Activated CD8-positive, alpha-beta T cell treated with anti-CD3 and anti-CD28 coated beads for 36 hours (primary cell): ENCODE results near the gene AUTS2. TPM values are rescaled to one million over a fixed set of nuclear protein-coding genes. Genes with fewer than 3 reads are reported as not detected.

Experiments used
- ATAC-seq: fragments of 200-7000 bp; cut with Tn5 transposase; one replicate; pipeline ENCODE4 v1.10.0; 2021; ENCODE audit warnings: mild to moderate bottlenecking, moderate library complexity
- CTCF ChIA-PET: fragments of 350-600 bp; sonication (Branson Sonifier 250); formaldehyde crosslinking; loops from one replicate; lab custom pipeline; 2021; ENCODE audit warnings: antibody characterized with exemption; lab: Charles Lee
- POLR2A ChIA-PET: fragments of 350-600 bp; sonication (Branson Sonifier 250); formaldehyde crosslinking; loops from one replicate; lab custom pipeline; 2021; ENCODE audit warnings: antibody characterized with exemption; lab: Charles Lee
- DNase-seq: peaks from one replicate; pipeline ENCODE4 v3.0.0-alpha.2; 2020
- H3K27ac Mint-ChIP-seq: one replicate; pipeline ENCODE4 v1.8.0; 2021; ENCODE audit warnings: mild to moderate bottlenecking, mixed read lengths
- H3K27me3 Mint-ChIP-seq: one replicate; pipeline ENCODE4 v1.8.0; 2021; ENCODE audit warnings: mixed read lengths
- H3K36me3 Mint-ChIP-seq: one replicate; pipeline ENCODE4 v1.8.0; 2021; ENCODE audit warnings: low read depth, mixed read lengths
- H3K4me1 Mint-ChIP-seq: one replicate; pipeline ENCODE4 v1.8.0; 2021; ENCODE audit warnings: low read depth, mixed read lengths
- H3K4me3 Mint-ChIP-seq: one replicate; pipeline ENCODE4 v1.8.0; 2021; ENCODE audit warnings: mild to moderate bottlenecking, moderate library complexity, mixed read lengths
- H3K9me3 Mint-ChIP-seq: one replicate; pipeline ENCODE4 v1.8.0; 2021; ENCODE audit warnings: mixed read lengths
- intact Hi-C: fragments of 100-400 bp; cut with micrococcal nuclease; formaldehyde crosslinking; loops from one replicate; pipeline ENCODE4 v1.10.0; 2022
- total RNA-seq, 2 experiments: library from RNA; stranded (reverse); gene quantifications; one replicate each; pipeline ENCODE4 v1.2.3, GENCODE V29; 2021
- TF ChIP-seq, protein P1 (sequence below): fragments of 200-600 bp; IDR thresholded peaks from one replicate; pipeline ENCODE4 v1.8.0; 2022; ENCODE audit warnings: antibody characterized with exemption, mild to moderate bottlenecking

AUTS2 gene
- total RNA-seq, 2 experiments from 2014 or later: 3.1 to 3.3 TPM

DNA sequence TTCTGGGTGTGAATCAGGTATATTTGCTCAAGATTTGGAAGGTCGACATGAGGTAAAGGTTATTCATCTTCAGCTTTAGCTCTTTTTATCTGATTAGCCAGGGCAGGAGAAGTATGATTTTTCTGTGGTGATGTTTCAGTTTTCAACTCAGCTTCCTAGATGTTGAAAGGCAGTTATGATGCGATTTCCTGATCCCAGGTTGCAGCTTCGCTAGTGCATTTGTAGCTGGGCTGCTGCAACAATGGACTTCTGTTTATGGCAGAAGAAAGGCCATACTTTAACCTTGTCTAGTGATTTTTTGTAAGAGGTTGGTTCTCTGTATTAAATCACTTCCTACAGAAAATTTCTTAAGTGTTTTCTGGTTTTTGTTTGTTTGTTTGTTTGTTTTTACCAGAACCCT is 619.3 kb downstream of the AUTS2 start:
- Mint-ChIP-seq H3K4me1 (peaks cover 8% of the 10 kb centered on the region), H3K4me3 (no peak overlapping the region), H3K9me3 (no peaks in the 10 kb centered on the region), H3K27ac (no peak overlapping the region), H3K27me3 (no peaks in the 10 kb centered on the region), H3K36me3 (no peaks in the 10 kb centered on the region)
- POLR2A ChIA-PET: no interaction called here
- no peak for ATAC-seq
- DNase-seq: no peak
- intact Hi-C loops: no loop called here
- CTCF ChIA-PET: no interaction called here
- TF ChIP-seq, protein P1, sequence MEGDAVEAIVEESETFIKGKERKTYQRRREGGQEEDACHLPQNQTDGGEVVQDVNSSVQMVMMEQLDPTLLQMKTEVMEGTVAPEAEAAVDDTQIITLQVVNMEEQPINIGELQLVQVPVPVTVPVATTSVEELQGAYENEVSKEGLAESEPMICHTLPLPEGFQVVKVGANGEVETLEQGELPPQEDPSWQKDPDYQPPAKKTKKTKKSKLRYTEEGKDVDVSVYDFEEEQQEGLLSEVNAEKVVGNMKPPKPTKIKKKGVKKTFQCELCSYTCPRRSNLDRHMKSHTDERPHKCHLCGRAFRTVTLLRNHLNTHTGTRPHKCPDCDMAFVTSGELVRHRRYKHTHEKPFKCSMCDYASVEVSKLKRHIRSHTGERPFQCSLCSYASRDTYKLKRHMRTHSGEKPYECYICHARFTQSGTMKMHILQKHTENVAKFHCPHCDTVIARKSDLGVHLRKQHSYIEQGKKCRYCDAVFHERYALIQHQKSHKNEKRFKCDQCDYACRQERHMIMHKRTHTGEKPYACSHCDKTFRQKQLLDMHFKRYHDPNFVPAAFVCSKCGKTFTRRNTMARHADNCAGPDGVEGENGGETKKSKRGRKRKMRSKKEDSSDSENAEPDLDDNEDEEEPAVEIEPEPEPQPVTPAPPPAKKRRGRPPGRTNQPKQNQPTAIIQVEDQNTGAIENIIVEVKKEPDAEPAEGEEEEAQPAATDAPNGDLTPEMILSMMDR: no peak

DNA sequence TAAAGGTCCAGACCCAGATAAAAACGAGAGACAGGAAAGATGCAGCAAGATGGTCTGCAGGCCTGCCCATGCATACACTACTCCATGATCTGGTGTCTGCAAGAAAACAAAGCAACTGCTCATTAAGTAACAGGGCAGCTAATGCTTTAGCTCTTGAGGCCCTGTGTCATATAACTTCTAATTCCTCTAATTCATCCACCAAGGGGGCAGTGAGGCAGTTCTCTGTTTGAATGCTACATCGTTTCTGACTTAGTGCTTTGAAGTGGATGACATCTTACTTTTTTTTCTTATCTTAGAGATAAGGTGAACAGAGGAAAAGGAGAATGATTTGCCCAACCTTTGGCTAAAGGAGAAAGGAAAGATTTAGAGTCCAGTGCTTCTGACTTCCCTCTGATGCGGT is 619.7 kb downstream of the AUTS2 start:
- Mint-ChIP-seq H3K36me3 (no peaks in the 10 kb centered on the region), H3K27me3 (no peaks in the 10 kb centered on the region), H3K4me1 (peaks cover 8% of the 10 kb centered on the region), H3K9me3 (no peaks in the 10 kb centered on the region), H3K27ac (no peak overlapping the region), H3K4me3 (no peak overlapping the region)
- DNase-seq (no peak), ATAC-seq (no peak)
- CTCF ChIA-PET: no interaction called here
- TF ChIP-seq, protein P1: no peak
- intact Hi-C loops: no loop called here
- POLR2A ChIA-PET: no interaction called here

DNA sequence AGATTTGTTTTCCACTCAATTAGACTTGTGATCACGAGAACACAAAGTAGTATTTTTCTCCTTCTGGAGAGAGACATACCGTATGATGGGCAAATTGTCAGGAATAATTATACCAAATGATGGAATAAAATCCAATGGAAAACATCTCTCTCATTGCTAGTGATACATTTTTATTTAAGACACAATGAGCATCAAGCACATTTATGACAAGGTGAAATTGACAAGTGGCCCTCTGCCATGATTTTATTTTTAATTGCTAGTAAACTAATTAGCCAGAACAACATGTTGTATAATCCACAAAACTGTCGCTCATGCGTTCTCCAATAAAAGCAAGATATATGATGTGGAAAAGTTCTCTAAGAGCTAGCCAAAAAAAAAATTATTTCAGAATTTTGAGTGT is 620.8 kb downstream of the AUTS2 start:
- DNase-seq (no peak), ATAC-seq (no peak)
- TF ChIP-seq, protein P1: no peak
- intact Hi-C loops: no loop called here
- POLR2A ChIA-PET: no interaction called here
- no peak overlapping the region for H3K4me3 Mint-ChIP-seq
- no peak overlapping the region for H3K27ac Mint-ChIP-seq
- no peaks in the 10 kb centered on the region for H3K36me3 Mint-ChIP-seq
- H3K9me3 Mint-ChIP-seq: no peaks in the 10 kb centered on the region
- CTCF ChIA-PET: no interaction called here
- H3K27me3 Mint-ChIP-seq: no peaks in the 10 kb centered on the region
- peaks cover 8% of the 10 kb centered on the region for H3K4me1 Mint-ChIP-seq

DNA sequence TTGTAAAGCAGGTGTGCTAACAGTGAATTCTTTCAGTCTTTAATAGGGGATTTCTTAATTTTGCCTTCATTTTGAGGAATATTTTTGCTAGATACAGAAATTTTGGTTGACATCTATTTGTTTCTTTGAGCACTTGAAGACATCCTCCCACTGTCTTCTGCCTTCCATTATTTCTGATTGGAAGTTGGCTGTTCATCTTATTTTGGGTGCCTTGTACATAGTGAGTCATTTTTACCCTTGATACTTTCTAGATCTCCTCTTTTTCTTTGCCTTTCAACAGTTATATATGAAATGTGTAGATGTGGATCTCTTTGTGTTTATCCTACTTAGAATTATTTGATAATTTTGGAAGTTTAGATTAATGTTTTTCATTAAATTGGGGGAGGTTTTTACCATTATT is 631.0 kb downstream of the AUTS2 start:
- Mint-ChIP-seq H3K27ac (no peak overlapping the region), H3K9me3 (peaks cover 18% of the 10 kb centered on the region), H3K4me1 (no peaks in the 10 kb centered on the region), H3K27me3 (no peaks in the 10 kb centered on the region), H3K36me3 (peaks cover 7% of the 10 kb centered on the region), H3K4me3 (no peak overlapping the region)
- POLR2A ChIA-PET: no interaction called here
- ATAC-seq (no peak), DNase-seq (no peak)
- CTCF ChIA-PET: no interaction called here
- intact Hi-C loops: no loop called here
- TF ChIP-seq, protein P1: no peak

DNA sequence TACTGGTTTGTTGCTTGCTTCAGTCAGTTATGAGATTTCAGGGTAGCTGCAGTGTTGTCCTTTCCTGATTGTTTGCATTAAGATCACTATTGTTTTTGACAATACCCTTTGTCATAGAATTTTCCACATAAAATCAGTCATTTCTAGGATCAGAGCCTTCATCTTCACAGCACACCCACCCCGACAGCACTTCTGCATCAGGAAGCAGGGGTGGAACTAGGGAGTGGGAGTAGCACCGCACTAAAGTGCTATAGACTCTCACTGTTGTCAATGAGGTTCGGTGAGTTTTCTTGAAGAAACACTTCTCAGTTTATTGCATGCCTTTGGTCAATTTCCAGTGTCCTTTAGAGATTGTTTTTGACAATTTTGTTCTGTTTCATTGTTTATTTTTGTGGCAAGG is 632.5 kb downstream of the AUTS2 start:
- ChIA-PET POLR2A (no interaction called here), CTCF (no interaction called here)
- H3K27ac Mint-ChIP-seq: no peak overlapping the region
- ATAC-seq: no peak
- intact Hi-C loops: no loop called here
- peaks cover 7% of the 10 kb centered on the region for H3K36me3 Mint-ChIP-seq
- TF ChIP-seq, protein P1: no peak
- no peak for DNase-seq
- H3K27me3 Mint-ChIP-seq: no peaks in the 10 kb centered on the region
- H3K9me3 Mint-ChIP-seq: peaks cover 18% of the 10 kb centered on the region
- H3K4me3 Mint-ChIP-seq: no peak overlapping the region
- no peaks in the 10 kb centered on the region for H3K4me1 Mint-ChIP-seq
